Heart left ventricle (tissue), 13 donors: ENCODE data around the gene EYA4.

Source experiments
- POLR2A ChIP-seq, 2 donors: fragments of 450-650 bp; IDR thresholded peaks; one replicate each; pipeline ENCODE4 v1.6.1; 2017; ENCODE audit warnings: antibody characterized with exemption in 2 of 2, mild to moderate bottlenecking in 2 of 2, moderate library complexity in 2 of 2
- TF ChIP-seq, protein P1 (sequence below), 12 donors: fragments of 200-600 bp; sonication (generic) in 4 of 12; IDR thresholded peaks; one replicate each; pipeline versions ENCODE4 v1.5.0 to v1.8.0; 2018 to 2022; ENCODE audit warnings: antibody characterized with exemption in 12 of 12, mild to moderate bottlenecking in 5 of 12
- donor health status: ischemic (EF 13 %, LVEDD 7.1; RV severe dilation, severe dysfunction).
- donor health status: DM: no; HTN: yes; CAD: no.
- donor health status: DM: no; HTN: no; CAD: no.
- donor health status: ischemic (EF 25% LVEDD 6.9; RV normal size, moderate dysfunction).
- donor health status: ischemic (EF 25% LVEDD 5.7; RV mildly dilated, moderate dysfunction).
- donor health status: ischemic (EF 35%, LVEDD 5.7; RV mildly dilated, moderate dysfunction).
- donor health status: nonischemic (EF 11% LVEDD 7.7; RV severe dilation, severe dysfunction).
- donor health status: DM: yes; HTN: yes; CAD: no.
- donor health status: PGD.
- donor health status: ischemic (EF 29% LVEDD 5.4; RV normal size, mild dysfunction).
- donor health status: nonischemic (EF 23%, LVEDD 6.1; RV moderate dilation, normal function).

- TF ChIP-seq, protein P1, sequence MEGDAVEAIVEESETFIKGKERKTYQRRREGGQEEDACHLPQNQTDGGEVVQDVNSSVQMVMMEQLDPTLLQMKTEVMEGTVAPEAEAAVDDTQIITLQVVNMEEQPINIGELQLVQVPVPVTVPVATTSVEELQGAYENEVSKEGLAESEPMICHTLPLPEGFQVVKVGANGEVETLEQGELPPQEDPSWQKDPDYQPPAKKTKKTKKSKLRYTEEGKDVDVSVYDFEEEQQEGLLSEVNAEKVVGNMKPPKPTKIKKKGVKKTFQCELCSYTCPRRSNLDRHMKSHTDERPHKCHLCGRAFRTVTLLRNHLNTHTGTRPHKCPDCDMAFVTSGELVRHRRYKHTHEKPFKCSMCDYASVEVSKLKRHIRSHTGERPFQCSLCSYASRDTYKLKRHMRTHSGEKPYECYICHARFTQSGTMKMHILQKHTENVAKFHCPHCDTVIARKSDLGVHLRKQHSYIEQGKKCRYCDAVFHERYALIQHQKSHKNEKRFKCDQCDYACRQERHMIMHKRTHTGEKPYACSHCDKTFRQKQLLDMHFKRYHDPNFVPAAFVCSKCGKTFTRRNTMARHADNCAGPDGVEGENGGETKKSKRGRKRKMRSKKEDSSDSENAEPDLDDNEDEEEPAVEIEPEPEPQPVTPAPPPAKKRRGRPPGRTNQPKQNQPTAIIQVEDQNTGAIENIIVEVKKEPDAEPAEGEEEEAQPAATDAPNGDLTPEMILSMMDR (IDR thresholded peaks at IDR 0.05), result no peak
- no peak for TF ChIP-seq POLR2A (IDR thresholded peaks at IDR 0.05)
These were observed 155.8 kb downstream of the EYA4 start for GRCh38 chr6:133396984-133397348.
